ENCODE measurements around the gene EPB41L2. TPM values are rescaled to one million over a fixed set of nuclear protein-coding genes. Genes with fewer than 3 reads are reported as not detected.

Gene EPB41L2
- total RNA-seq, 6 experiments from 2014 or later: 15.3 to 38.5 (median 24.6) TPM

DNA sequence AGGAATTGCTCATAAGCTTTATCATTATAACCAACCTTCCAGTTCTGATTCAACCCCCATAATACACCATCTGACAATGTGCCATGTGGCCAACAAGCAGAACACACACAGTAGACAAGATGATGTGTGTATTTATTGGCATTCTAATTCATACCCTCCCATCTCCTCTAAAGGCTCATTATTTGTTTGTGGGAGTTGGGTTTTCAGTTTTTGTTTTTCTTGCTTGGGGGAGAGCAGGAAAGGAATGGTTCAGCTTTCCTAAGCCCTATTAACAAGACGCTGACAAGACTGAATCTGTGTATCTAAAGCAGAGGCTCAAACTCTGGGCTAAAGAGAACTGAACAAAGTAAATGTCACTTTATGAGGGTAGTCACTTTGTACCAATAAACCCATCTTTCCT is 36.8 kb downstream of the EPB41L2 start:
- H3K4me3 ChIP-seq: no peak overlapping the region
- no peak for TF ChIP-seq CTCF (IDR thresholded peaks at IDR 0.05)
- no peak for TF ChIP-seq POLR2A (IDR thresholded peaks at IDR 0.05)
- intact Hi-C loops (cut with DNase I): no loop called here
- no peak overlapping the region for H3K27ac ChIP-seq
- WGBS (ENCODE audit: insufficient coverage, low coverage, low lambda C conversion rate, missing lambda C conversion rate): 100% methylated on average over 1 of the region's 1 CpG
- no peaks in the 10 kb centered on the region for H3K27me3 ChIP-seq
- H3K36me3 ChIP-seq: no peaks in the 10 kb centered on the region
- no peak for ATAC-seq
- DNase-seq: no peak
- no peaks in the 10 kb centered on the region for H3K9me3 ChIP-seq
- no peaks in the 10 kb centered on the region for H3K4me1 ChIP-seq

- ATAC-seq (no peak), DNase-seq (no peak)
- intact Hi-C loops (cut with DNase I): no loop called here
These were observed 38.5 kb downstream of the EPB41L2 start for GRCh38 chr6:131024565-131024964.

GRCh38 chr6:131023834-131024504 is 39.1 kb downstream of the EPB41L2 start:
- no peak for ATAC-seq
- H3K4me1 ChIP-seq: no peaks in the 10 kb centered on the region
- H3K4me3 ChIP-seq: no peak overlapping the region
- no peak overlapping the region for H3K27ac ChIP-seq
- no peaks in the 10 kb centered on the region for H3K9me3 ChIP-seq
- TF ChIP-seq CTCF (IDR thresholded peaks at IDR 0.05): no peak
- no peak for TF ChIP-seq POLR2A (IDR thresholded peaks at IDR 0.05)
- no peaks in the 10 kb centered on the region for H3K36me3 ChIP-seq
- H3K27me3 ChIP-seq: no peaks in the 10 kb centered on the region
- DNase-seq: no peak
- intact Hi-C loops (cut with DNase I): no loop called here
- WGBS (ENCODE audit: insufficient coverage, low coverage, low lambda C conversion rate, missing lambda C conversion rate): 57% methylated on average over 1 of the region's 3 CpGs

More at GRCh38 chr6:131024565-131024964, 38.5 kb downstream of the EPB41L2 start:
- H3K27me3 ChIP-seq: no peaks in the 10 kb centered on the region
- TF ChIP-seq POLR2A (IDR thresholded peaks at IDR 0.05) (no peak), CTCF (IDR thresholded peaks at IDR 0.05) (no peak)
- H3K9me3 ChIP-seq: no peaks in the 10 kb centered on the region
- no peak overlapping the region for H3K27ac ChIP-seq
- H3K4me1 ChIP-seq: no peaks in the 10 kb centered on the region
- no peaks in the 10 kb centered on the region for H3K36me3 ChIP-seq
- no peak overlapping the region for H3K4me3 ChIP-seq
- 94% methylated on average over 6 of the region's 6 CpGs for whole genome bisulfite sequencing (ENCODE audit: insufficient coverage, low coverage, low lambda C conversion rate, missing lambda C conversion rate)

- Histone ChIP-seq H3K27ac (no peak overlapping the region), H3K4me1 (no peaks in the 10 kb centered on the region), H3K36me3 (no peaks in the 10 kb centered on the region), H3K9me3 (no peaks in the 10 kb centered on the region), H3K4me3 (no peak overlapping the region), H3K27me3 (no peaks in the 10 kb centered on the region)
- TF ChIP-seq POLR2A (IDR thresholded peaks at IDR 0.05) (no peak), CTCF (IDR thresholded peaks at IDR 0.05) (no peak)
- WGBS (ENCODE audit: insufficient coverage, low coverage, low lambda C conversion rate, missing lambda C conversion rate): 67% methylated on average over 4 of the region's 4 CpGs
- DNase-seq (no peak), ATAC-seq (no peak)
- intact Hi-C loops (cut with DNase I): no loop called here
These were observed 40.4 kb downstream of the EPB41L2 start for GRCh38 chr6:131022691-131023090.
